HG02610 (cell line): Measurements from ENCODE around the gene DDX39A.
"Not testable (repeated sequence)": the region's sequence is repeated elsewhere in the genome, so short reads cannot be mapped to it uniquely, and the experiment has no call there.

ENCODE experiments used
- ATAC-seq: cut with Tn5 transposase; IDR thresholded peaks from one replicate; pipeline ENCODE4 v1.9.1; 2021; ENCODE audit warnings: mild to moderate bottlenecking, moderate library complexity; ENCODE audit not compliant: unreplicated experiment

Gene DDX39A

DNA sequence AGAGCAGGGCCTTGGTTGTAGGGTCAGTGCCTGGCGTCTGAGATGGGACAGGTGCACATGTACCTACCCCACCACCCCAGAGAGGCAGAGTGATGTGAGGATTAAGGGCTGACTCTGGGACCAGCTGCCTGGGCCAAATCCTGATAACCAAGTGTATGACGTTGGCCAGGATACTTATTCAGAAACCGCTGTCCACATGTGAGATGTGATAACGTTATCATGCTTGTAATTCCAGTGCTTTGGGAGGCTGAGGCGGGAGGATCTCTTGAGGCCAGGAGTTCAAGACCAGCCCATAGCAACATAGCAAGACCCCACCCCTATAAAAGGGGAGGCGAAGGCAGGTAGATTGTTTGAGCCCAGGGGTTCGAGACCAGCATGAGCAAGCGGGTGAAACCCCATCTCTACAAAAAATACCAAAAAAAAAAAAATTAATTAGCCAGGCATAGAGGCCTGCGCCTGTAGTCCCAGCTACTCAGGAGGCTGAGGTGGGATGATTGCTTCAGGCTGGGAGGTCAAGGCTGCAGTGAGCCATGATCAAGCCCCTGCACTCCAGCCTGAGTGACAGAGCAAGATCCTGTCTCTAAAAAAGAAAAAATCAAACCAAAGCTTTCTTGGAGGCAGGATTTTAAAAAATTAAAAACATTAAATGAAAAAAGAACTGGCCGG is 27.9 kb downstream of the DDX39A start:
- no peak for ATAC-seq

DNA sequence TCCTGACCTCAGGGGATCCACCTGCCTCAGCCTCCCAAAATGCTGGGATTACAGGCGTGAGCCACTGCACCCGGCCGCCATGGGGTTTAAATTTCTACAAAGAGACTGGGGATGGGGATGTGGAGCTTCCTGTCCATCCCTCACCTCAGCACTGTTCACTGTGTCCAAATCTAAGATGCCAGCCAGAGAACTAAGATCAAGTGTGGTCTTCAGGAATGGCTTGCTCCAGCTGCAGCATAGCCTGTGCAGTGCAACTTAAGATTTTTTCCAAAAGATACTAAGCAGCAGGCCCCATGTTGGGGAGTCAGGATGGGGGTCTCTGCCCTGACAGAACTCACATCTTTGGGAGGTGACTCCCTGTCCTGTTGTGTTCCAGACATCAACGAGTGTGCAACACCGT is 28.6 kb downstream of the DDX39A start:
- no peak for ATAC-seq

- ATAC-seq: no peak
These were observed 33.6 kb downstream of the DDX39A start for GRCh38 chr19:14385492-14385891.

- peak; percentile 44 for ATAC-seq
These were observed 35.2 kb downstream of the DDX39A start for GRCh38 chr19:14383661-14384555.

DNA sequence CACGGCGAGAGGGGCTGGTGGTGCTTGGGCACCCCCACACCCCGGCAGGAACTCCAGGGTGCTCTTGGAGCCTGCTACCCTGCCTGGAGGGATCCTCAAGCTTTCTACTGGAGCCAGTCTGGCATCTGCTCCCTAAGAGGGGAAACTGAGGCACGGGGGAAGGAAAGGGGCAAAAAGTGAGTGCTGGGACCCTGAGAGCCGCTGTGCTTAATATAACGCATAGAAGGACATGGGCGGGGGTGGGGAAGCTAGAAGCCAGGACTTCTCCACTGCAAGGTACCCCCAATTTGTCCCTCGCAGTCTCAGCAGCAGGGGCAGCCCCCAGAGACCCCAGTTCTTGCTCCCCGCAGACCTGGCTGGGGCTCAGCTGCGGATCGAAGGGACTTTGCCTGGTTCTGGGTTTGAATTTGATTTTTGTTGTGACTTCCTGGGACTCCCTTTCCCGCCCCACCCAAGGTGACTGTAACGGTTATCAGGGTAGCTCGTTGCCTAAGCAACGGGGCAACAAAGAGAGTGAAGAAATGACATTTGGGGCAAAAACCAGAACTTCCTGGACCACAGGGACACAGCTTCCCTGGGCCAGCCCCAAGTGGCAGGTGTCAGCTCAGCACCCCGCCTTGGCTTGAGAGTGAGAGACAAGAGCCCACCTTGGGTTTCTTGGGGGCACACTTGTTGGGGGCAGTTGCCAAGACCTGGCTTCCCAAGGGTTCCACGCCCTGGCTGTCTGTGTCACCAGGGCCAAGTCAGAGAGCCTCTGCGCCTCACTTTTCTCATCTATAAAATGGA is 37.3 kb downstream of the DDX39A start:
- no peak for ATAC-seq

- ATAC-seq: no peak
These were observed 39.7 kb downstream of the DDX39A start for GRCh38 chr19:14379294-14380065.

DNA sequence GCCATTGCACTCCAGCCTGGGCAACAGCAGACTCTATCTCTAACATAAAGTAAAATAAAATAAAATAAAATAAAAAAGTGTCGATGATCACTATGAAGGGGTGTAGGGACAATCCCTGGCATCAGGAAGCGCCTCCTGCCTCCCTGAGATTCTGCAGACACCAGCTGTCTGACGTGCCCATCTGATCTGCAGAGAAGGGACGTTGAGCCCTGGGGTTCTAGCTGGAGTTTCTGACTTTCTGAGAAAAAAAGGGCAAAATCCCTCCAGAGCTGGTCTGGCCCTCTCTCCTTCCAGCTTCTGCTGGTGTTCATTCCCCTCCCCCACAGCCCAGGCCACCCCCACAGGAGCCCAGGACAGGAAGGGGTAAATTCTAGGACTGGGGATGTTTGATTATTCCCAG is 40.3 kb downstream of the DDX39A start:
- ATAC-seq: no peak

DNA sequence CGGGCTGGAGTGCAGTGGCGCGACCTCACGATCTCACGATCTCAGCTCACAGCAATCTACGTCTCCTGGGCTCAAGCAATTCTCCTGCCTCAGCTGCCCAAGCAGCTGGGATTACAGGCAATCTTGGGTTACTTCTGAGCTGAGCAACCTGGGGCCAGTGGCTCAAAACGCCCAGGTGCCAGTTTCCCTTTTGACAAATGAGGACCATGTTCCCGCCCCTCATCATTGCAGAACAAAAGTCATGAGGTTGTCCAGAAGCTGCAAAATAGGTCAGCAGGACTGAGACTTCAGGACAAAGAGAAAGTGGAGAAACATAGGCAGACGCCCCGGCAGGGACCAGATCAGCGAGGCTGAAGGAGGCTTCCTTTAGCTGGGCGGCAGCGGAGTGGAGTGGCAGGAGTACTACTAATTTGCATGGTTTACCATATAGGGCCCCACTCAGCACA is 41.2 kb downstream of the DDX39A start:
- no peak for ATAC-seq

GRCh38 chr19:14375582-14376291 is 43.4 kb downstream of the DDX39A start:
- no peak for ATAC-seq

DNA sequence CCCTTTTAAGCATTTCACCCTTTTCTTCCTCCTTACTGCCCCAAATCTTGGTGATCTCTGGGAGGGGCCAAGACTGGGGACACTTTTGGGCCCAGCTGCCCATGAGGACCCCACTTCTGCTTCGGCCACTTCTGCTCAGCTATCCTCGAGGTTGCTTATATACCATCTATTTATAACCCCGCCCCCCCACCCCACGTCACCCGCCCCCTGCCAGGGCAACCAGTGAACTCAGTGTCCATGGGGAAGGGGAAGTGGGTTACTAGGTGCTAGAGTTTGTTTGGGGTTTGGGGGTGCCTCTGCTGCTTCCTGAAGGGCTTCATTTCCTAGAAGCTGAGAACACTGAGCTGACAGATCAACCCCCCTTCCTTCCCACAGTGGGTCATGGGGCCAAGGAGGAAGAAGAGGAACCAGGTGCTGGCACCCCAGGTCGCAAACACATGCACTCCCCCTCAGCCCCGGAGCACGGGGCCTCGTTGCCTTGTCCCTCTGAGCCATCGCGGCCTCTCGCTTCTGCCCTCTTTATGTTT is 44.0 kb downstream of the DDX39A start:
- ATAC-seq: no peak

DNA sequence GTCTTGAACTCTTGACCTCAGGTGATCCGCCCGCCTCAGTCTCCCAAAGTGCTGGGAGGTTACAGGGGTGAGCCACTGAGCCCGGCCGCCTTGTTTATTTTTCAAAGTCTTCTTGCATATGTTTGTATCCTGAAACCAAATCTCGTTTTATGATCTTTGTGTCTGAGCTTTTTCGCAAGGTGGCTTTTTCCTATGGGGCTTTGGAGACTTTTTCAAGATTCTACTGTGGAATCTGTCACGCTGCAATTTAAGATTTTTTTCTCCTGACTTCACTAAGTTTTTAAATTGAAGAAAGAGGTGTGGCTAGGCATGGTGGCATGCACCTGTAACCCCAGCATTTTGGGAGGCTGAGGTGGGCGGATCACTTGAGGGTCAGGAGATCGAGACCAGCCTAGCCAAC is 44.8 kb downstream of the DDX39A start:
- ATAC-seq: not testable (repeated sequence)

DNA sequence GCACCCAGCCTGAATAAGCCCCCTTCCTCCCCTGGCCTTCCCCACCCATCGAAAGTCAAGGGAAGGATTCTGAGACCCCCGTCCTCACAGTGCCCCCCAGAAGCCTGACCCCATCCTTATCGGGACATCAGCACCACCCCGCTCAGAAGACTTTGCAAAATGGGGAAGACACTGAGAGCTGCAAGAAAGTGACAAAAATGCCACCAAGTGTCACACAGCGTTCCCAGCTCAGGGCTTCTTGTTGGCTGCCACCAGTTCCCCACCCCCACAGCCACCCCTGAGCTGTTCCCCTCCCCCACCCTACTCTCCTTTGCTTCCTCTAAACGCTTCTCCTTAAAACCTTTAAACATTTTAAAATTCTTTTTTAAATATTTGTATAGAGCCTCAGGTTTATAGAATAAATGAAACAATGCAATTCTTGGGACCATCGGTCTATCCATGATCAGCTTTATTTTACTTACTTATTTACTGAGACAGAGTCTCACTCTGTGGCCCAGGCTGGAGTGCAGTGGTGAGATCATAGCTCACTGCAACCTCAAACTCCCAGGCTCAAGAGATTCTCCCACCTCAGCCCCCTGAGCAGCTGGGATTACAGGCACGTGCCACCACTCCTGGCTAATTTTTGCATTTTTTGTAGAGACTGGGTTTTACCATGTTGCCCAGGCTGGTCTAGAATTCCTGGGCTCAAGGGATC is 46.6 kb downstream of the DDX39A start:
- ATAC-seq: not testable (repeated sequence)

- no peak for ATAC-seq
These were observed 47.8 kb downstream of the DDX39A start for GRCh38 chr19:14371301-14371821.

GRCh38 chr19:14370940-14371280 is 48.2 kb downstream of the DDX39A start:
- ATAC-seq: no peak

- no peak for ATAC-seq
These were observed 48.8 kb downstream of the DDX39A start for GRCh38 chr19:14370169-14370939.

GRCh38 chr19:14369399-14370168 is 49.6 kb downstream of the DDX39A start:
- peak; percentile 34 for ATAC-seq

DNA sequence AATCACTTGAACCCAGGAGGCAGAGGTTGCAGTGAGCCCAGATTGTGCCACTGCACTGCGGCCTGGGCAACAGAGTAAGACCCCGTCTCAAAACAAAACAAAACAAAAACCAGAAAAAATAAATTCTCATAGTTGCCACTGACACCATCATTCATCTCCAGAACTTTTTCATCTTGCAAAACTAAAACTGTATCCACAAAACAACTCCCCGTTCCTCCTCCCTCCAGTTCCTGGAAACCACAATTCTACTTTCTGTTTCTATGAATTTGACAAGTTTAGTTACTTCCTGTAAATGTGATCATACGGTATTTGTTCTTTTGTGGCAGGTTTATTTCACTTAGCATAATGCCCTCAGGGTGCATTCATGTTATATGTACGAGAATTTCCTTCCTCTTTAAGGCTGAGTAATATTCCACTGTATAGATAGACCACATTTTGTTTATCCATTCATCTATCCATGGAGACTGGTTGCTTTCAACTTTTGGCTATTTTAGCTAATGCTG is 51.1 kb downstream of the DDX39A start:
- ATAC-seq: no peak
